ENCODE results near the gene PFKFB4.
A peak's percentile ranks its signal among the peaks of the same experiment; 100 is the strongest.

The PFKFB4 gene

GRCh38 chr3:48514431-48515227, 42.0 kb downstream of the PFKFB4 start:
- TF ChIP-seq CTCF (IDR thresholded peaks at IDR 0.05; ENCODE audit: control insufficient read depth, insufficient read depth, low read depth, low read length, missing control alignments): no peak
- H3K4me3 ChIP-seq (ENCODE audit: control insufficient read depth, low read depth, low read length): no peak overlapping the region
- no peak for DNase-seq (ENCODE audit: low read depth)

GRCh38 chr3:48511551-48511950, 45.1 kb downstream of the PFKFB4 start:
- TF ChIP-seq CTCF (IDR thresholded peaks at IDR 0.05; ENCODE audit: control insufficient read depth, insufficient read depth, low read depth, low read length, missing control alignments): no peak
- no peak overlapping the region for H3K4me3 ChIP-seq (ENCODE audit: control insufficient read depth, low read depth, low read length)
- DNase-seq (ENCODE audit: low read depth): no peak

- DNase-seq (ENCODE audit: low read depth): no peak
- TF ChIP-seq CTCF (IDR thresholded peaks at IDR 0.05; ENCODE audit: control insufficient read depth, insufficient read depth, low read depth, low read length, missing control alignments): peak; percentile 61
- H3K4me3 ChIP-seq (ENCODE audit: control insufficient read depth, low read depth, low read length): no peak overlapping the region
These were observed 49.1 kb downstream of the PFKFB4 start for GRCh38 chr3:48507256-48508061.

GRCh38 chr3:48505968-48506504, 50.6 kb downstream of the PFKFB4 start:
- TF ChIP-seq CTCF (IDR thresholded peaks at IDR 0.05; ENCODE audit: control insufficient read depth, insufficient read depth, low read depth, low read length, missing control alignments): no peak
- H3K4me3 ChIP-seq (ENCODE audit: control insufficient read depth, low read depth, low read length): no peak overlapping the region
- no peak for DNase-seq (ENCODE audit: low read depth)

GRCh38 chr3:48505146-48505545, 51.5 kb downstream of the PFKFB4 start:
- TF ChIP-seq CTCF (IDR thresholded peaks at IDR 0.05; ENCODE audit: control insufficient read depth, insufficient read depth, low read depth, low read length, missing control alignments): no peak
- no peak for DNase-seq (ENCODE audit: low read depth)
- no peak overlapping the region for H3K4me3 ChIP-seq (ENCODE audit: control insufficient read depth, low read depth, low read length)

- DNase-seq (ENCODE audit: low read depth): no peak
- peak within 1 kb of the TSS; percentile 82 for H3K4me3 ChIP-seq (ENCODE audit: control insufficient read depth, low read depth, low read length)
- TF ChIP-seq CTCF (IDR thresholded peaks at IDR 0.05; ENCODE audit: control insufficient read depth, insufficient read depth, low read depth, low read length, missing control alignments): no peak
These were observed 52.3 kb downstream of the PFKFB4 start, which contains the start of gene SHISA5 for GRCh38 chr3:48504051-48504946. TSS of gene SHISA5 (minus strand) at chr3:48504174. CDS start at chr3:48504094, 80 bp downstream.

All from AG09309 (cell line).